PC-9 (cell line): Measurements from ENCODE around the gene LKAAEAR1. TPM values are rescaled to one million over a fixed set of nuclear protein-coding genes. Genes with fewer than 3 reads are reported as not detected.

Source experiments
- BruUV-seq: library from RNA; stranded (reverse); fragments of 400-500 nt; replicated peaks from 2 replicates; lab custom pipeline; 2021; lab: Mats Ljungman, UMichigan
- CTCF ChIA-PET: fragments of 300-600 bp; sonication (Branson Sonifier 250); formaldehyde crosslinking; loops from one replicate; lab custom pipeline; 2022; ENCODE audit warnings: antibody characterized with exemption; lab: Charles Lee
- POLR2A ChIA-PET: fragments of 300-600 bp; sonication (Branson Sonifier 250); formaldehyde crosslinking; loops from one replicate; lab custom pipeline; 2022; ENCODE audit warnings: antibody characterized with exemption; ENCODE audit not compliant: unreplicated experiment; lab: Charles Lee
- DNase-seq, 2 experiments: peaks; one replicate each; pipeline versions ENCODE4 v3.0.0 to v3.0.0-alpha.2; 2015 to 2022; ENCODE audit warnings: mixed read lengths in 1 of 2
- H2AFZ ChIP-seq: fragments of 200-600 bp; sonication (generic); 2 replicates; pipeline ENCODE4 v1.8.1; 2017; ENCODE audit warnings: antibody characterized with exemption
- H3F3A ChIP-seq: fragments of 200-600 bp; sonication (generic); 2 replicates; pipeline ENCODE4 v1.8.1; 2017; ENCODE audit warnings: antibody characterized with exemption, mild to moderate bottlenecking, low read depth; ENCODE audit not compliant: insufficient read depth
- H3K27ac ChIP-seq: fragments of 200-600 bp; sonication (generic); 2 replicates; pipeline ENCODE4 v1.6.1; 2016; ENCODE audit warnings: mixed run types
- H3K27me3 ChIP-seq: fragments of 200-600 bp; sonication (generic); 2 replicates; pipeline ENCODE4 v1.6.1; 2016; ENCODE audit warnings: low read depth, mixed run types; ENCODE audit not compliant: insufficient read depth
- H3K36me3 ChIP-seq: fragments of 200-600 bp; sonication (generic); 2 replicates; pipeline ENCODE4 v1.6.1; 2016; ENCODE audit warnings: low read depth, mixed run types
- H3K4me1 ChIP-seq: fragments of 200-600 bp; sonication (generic); replicated peaks from 2 replicates; pipeline ENCODE4 v1.6.1; 2016; ENCODE audit warnings: mixed run types; ENCODE audit not compliant: insufficient read depth
- H3K4me2 ChIP-seq: fragments of 200-600 bp; sonication (generic); 2 replicates; pipeline ENCODE4 v1.6.1; 2017; ENCODE audit warnings: mixed run types
- H3K4me3 ChIP-seq: fragments of 200-600 bp; sonication (generic); 2 replicates; pipeline ENCODE4 v1.6.1; 2016; ENCODE audit warnings: mixed run types
- H3K79me2 ChIP-seq: fragments of 200-600 bp; sonication (generic); 2 replicates; pipeline ENCODE4 v1.6.1; 2017; ENCODE audit warnings: low read depth, mixed run types
- H3K9me2 ChIP-seq: fragments of 200-600 bp; sonication (generic); 2 replicates; pipeline ENCODE4 v1.8.1; 2017; ENCODE audit warnings: mild to moderate bottlenecking; ENCODE audit not compliant: insufficient read depth
- H3K9me3 ChIP-seq: fragments of 200-600 bp; sonication (generic); 2 replicates; pipeline ENCODE4 v1.8.1; 2016; ENCODE audit warnings: low read depth; ENCODE audit not compliant: insufficient read depth
- H4K20me1 ChIP-seq: fragments of 200-600 bp; sonication (generic); 2 replicates; pipeline ENCODE4 v1.8.1; 2017; ENCODE audit not compliant: insufficient read depth
- CTCF ChIP-seq: fragments of 200-600 bp; sonication (generic); conservative IDR thresholded peaks from 2 replicates; pipeline ENCODE4 v1.6.1; 2017; ENCODE audit warnings: mixed run types, antibody characterized with exemption, mild to moderate bottlenecking, moderate library complexity
- EZH2 ChIP-seq: fragments of 200-600 bp; sonication (generic); IDR thresholded peaks from 2 replicates; pipeline ENCODE4 v1.8.0; 2017; ENCODE audit warnings: antibody characterized with exemption, low read depth
- intact Hi-C: fragments of 100-400 bp; cut with micrococcal nuclease; formaldehyde crosslinking; loops from one replicate; pipeline ENCODE4 v1.10.0; 2022; ENCODE audit not compliant: unreplicated experiment
- total RNA-seq: library from RNA; stranded (reverse); gene quantifications from 2 replicates; pipeline ENCODE4 v1.2.3, GENCODE V29; 2021

Gene LKAAEAR1
- total RNA-seq, 1 experiment from 2014 or later: not detected

- CTCF ChIA-PET: no interaction called here
- POLR2A ChIA-PET: no interaction called here
- Histone ChIP-seq H3K4me3 (no peak overlapping the region), H3K4me2 (no peak overlapping the region), H4K20me1 (no peaks in the 10 kb centered on the region), H3K9me3 (no peaks in the 10 kb centered on the region), H3K27ac (no peak overlapping the region), H3K4me1 (peaks cover 30% of the 10 kb centered on the region), H3K27me3 (peaks cover 20% of the 10 kb centered on the region; the same call in 1 of the 2 replicates), H3K79me2 (no peaks in the 10 kb centered on the region), H2AFZ (no peak overlapping the region), H3F3A (peaks cover 25% of the 10 kb centered on the region), H3K9me2 (no peaks in the 10 kb centered on the region), H3K36me3 (no peaks in the 10 kb centered on the region)
- TF ChIP-seq EZH2 (no peak), CTCF (no peak)
- intact Hi-C loops: no loop called here
- BruUV-seq: TSS peak; percentile 56
- no peak for DNase-seq
These were observed 42.0 kb downstream of the LKAAEAR1 start for GRCh38 chr20:64042054-64042781.

GRCh38 chr20:64041781-64042053, 42.5 kb downstream of the LKAAEAR1 start:
- H3K4me3 ChIP-seq: no peak overlapping the region
- POLR2A ChIA-PET: no interaction called here
- intact Hi-C loops: no loop called here
- no peaks in the 10 kb centered on the region for H4K20me1 ChIP-seq
- CTCF ChIA-PET: no interaction called here
- peaks cover 30% of the 10 kb centered on the region for H3K4me1 ChIP-seq
- no peaks in the 10 kb centered on the region for H3K36me3 ChIP-seq
- no peak overlapping the region for H2AFZ ChIP-seq
- DNase-seq: no peak
- H3K9me3 ChIP-seq: no peaks in the 10 kb centered on the region
- H3K4me2 ChIP-seq: no peak overlapping the region
- H3K27me3 ChIP-seq: peaks cover 20% of the 10 kb centered on the region; the same call in 1 of the 2 replicates
- no peaks in the 10 kb centered on the region for H3K79me2 ChIP-seq
- H3F3A ChIP-seq: peaks cover 25% of the 10 kb centered on the region
- TF ChIP-seq CTCF: no peak
- no peak overlapping the region for H3K27ac ChIP-seq
- no peaks in the 10 kb centered on the region for H3K9me2 ChIP-seq
- BruUV-seq: no TSS peak

GRCh38 chr20:64041040-64041780, 43.0 kb downstream of the LKAAEAR1 start:
- H3K27me3 ChIP-seq: peaks cover 20% of the 10 kb centered on the region; the same call in 1 of the 2 replicates
- ChIA-PET CTCF (interaction anchor here (0.5 to 1.0 kb wide), 2 partner anchors 61 to 266 kb away, joined by 4 to 7 read pairs; no protein-coding TSS in a partner anchor), POLR2A (interaction anchor here (0.6 kb wide), 1 partner anchor 1166 kb away, joined by 6 read pairs; no protein-coding TSS in a partner anchor)
- no peaks in the 10 kb centered on the region for H3K9me3 ChIP-seq
- H2AFZ ChIP-seq: no peak overlapping the region
- no peak overlapping the region for H3K27ac ChIP-seq
- no TSS peak for BruUV-seq
- TF ChIP-seq CTCF (no peak), EZH2 (no peak)
- H3F3A ChIP-seq: peaks cover 25% of the 10 kb centered on the region
- H3K4me1 ChIP-seq: peaks cover 30% of the 10 kb centered on the region
- no peaks in the 10 kb centered on the region for H3K79me2 ChIP-seq
- H3K4me3 ChIP-seq: no peak overlapping the region
- no peaks in the 10 kb centered on the region for H3K9me2 ChIP-seq
- no peak for DNase-seq
- intact Hi-C loops: no loop called here
- H3K36me3 ChIP-seq: no peaks in the 10 kb centered on the region
- H3K4me2 ChIP-seq: no peak overlapping the region
- H4K20me1 ChIP-seq: no peaks in the 10 kb centered on the region
